Measurements from ENCODE around the gene JUP.

The JUP gene

GRCh38 chr17:41762841-41763240 is 23.7 kb downstream of the JUP start:
- no peak overlapping the region for H3K4me2 ChIP-seq (ENCODE audit: low read length)
- H3K23ac ChIP-seq (ENCODE audit: low read length), result no peak overlapping the region
- H3K27ac ChIP-seq (ENCODE audit: low read depth, low read length), result no peak overlapping the region
- H3K36me3 ChIP-seq (ENCODE audit: control insufficient read depth, insufficient read depth, low read length), result peaks cover 20% of the 10 kb centered on the region
- no peak overlapping the region for H2BK5ac ChIP-seq (ENCODE audit: low read length)
- no peaks in the 10 kb centered on the region for H3K79me1 ChIP-seq (ENCODE audit: low read length)
- no peak overlapping the region for H2AK5ac ChIP-seq (ENCODE audit: low read length)
- H2BK15ac ChIP-seq (replicated peaks; ENCODE audit: low read depth), result no peak overlapping the region
- H4K8ac ChIP-seq (ENCODE audit: low read depth, low read length), result no peak overlapping the region
- DNase-seq, result no peak
- H3K27me3 ChIP-seq (ENCODE audit: insufficient read depth, low read length, poor library complexity), result no peaks in the 10 kb centered on the region
- H3K79me2 ChIP-seq (ENCODE audit: control insufficient read depth, insufficient read depth, low read length), result no peaks in the 10 kb centered on the region
- no peak overlapping the region for H2BK120ac ChIP-seq (ENCODE audit: low read depth, low read length)
- H3K4me3 ChIP-seq (ENCODE audit: low read length), result no peak overlapping the region
- H3K4ac ChIP-seq (ENCODE audit: low read depth, low read length), result no peak overlapping the region
- no peak overlapping the region for H3K9ac ChIP-seq (ENCODE audit: low read length)
- no CpG with 5 or more reads among the region's 16 CpGs for WGBS (ENCODE audit: extremely low coverage, insufficient coverage, low lambda C conversion rate)
- H3K56ac ChIP-seq (ENCODE audit: low read length), result no peak overlapping the region
- no peak overlapping the region for H4K5ac ChIP-seq (ENCODE audit: low read length)
- no peak overlapping the region for H3K18ac ChIP-seq (ENCODE audit: low read length)
- H3K4me1 ChIP-seq (ENCODE audit: control insufficient read depth, low read depth, low read length), result no peaks in the 10 kb centered on the region

- H2BK120ac ChIP-seq (ENCODE audit: low read depth, low read length), result no peak overlapping the region
- H2BK15ac ChIP-seq (replicated peaks; ENCODE audit: low read depth), result no peak overlapping the region
- H3K79me1 ChIP-seq (ENCODE audit: low read length), result no peaks in the 10 kb centered on the region
- peaks cover 21% of the 10 kb centered on the region for H3K36me3 ChIP-seq (ENCODE audit: control insufficient read depth, insufficient read depth, low read length)
- no peak overlapping the region for H3K18ac ChIP-seq (ENCODE audit: low read length)
- H3K4ac ChIP-seq (ENCODE audit: low read depth, low read length), result no peak overlapping the region
- H3K4me1 ChIP-seq (ENCODE audit: control insufficient read depth, low read depth, low read length), result no peaks in the 10 kb centered on the region
- no peak for DNase-seq
- H4K8ac ChIP-seq (ENCODE audit: low read depth, low read length), result no peak overlapping the region
- no peak overlapping the region for H3K27ac ChIP-seq (ENCODE audit: low read depth, low read length)
- no CpG with 5 or more reads among the region's 6 CpGs for WGBS (ENCODE audit: extremely low coverage, insufficient coverage, low lambda C conversion rate)
- no peak overlapping the region for H3K4me2 ChIP-seq (ENCODE audit: low read length)
- no peaks in the 10 kb centered on the region for H3K27me3 ChIP-seq (ENCODE audit: insufficient read depth, low read length, poor library complexity)
- no peak overlapping the region for H3K23ac ChIP-seq (ENCODE audit: low read length)
- no peak overlapping the region for H3K9ac ChIP-seq (ENCODE audit: low read length)
- no peaks in the 10 kb centered on the region for H3K79me2 ChIP-seq (ENCODE audit: control insufficient read depth, insufficient read depth, low read length)
- H2BK5ac ChIP-seq (ENCODE audit: low read length), result no peak overlapping the region
- no peak overlapping the region for H3K56ac ChIP-seq (ENCODE audit: low read length)
- H3K4me3 ChIP-seq (ENCODE audit: low read length), result no peak overlapping the region
- H2AK5ac ChIP-seq (ENCODE audit: low read length), result no peak overlapping the region
- H4K5ac ChIP-seq (ENCODE audit: low read length), result no peak overlapping the region
These were observed 24.1 kb downstream of the JUP start for GRCh38 chr17:41762391-41762790.

GRCh38 chr17:41760878-41761277 is 25.6 kb downstream of the JUP start:
- Histone ChIP-seq H3K79me1 (ENCODE audit: low read length) (no peaks in the 10 kb centered on the region), H3K4me2 (ENCODE audit: low read length) (no peak overlapping the region), H3K27ac (ENCODE audit: low read depth, low read length) (no peak overlapping the region), H3K18ac (ENCODE audit: low read length) (no peak overlapping the region), H2AK5ac (ENCODE audit: low read length) (no peak overlapping the region), H2BK120ac (ENCODE audit: low read depth, low read length) (no peak overlapping the region), H3K9ac (ENCODE audit: low read length) (no peak overlapping the region), H3K56ac (ENCODE audit: low read length) (no peak overlapping the region), H3K23ac (ENCODE audit: low read length) (no peak overlapping the region), H3K4me1 (ENCODE audit: control insufficient read depth, low read depth, low read length) (no peaks in the 10 kb centered on the region), H4K8ac (ENCODE audit: low read depth, low read length) (no peak overlapping the region), H3K27me3 (ENCODE audit: insufficient read depth, low read length, poor library complexity) (no peaks in the 10 kb centered on the region), H3K4me3 (ENCODE audit: low read length) (no peak overlapping the region), H3K4ac (ENCODE audit: low read depth, low read length) (no peak overlapping the region), H2BK5ac (ENCODE audit: low read length) (no peak overlapping the region), H4K5ac (ENCODE audit: low read length) (no peak overlapping the region), H3K79me2 (ENCODE audit: control insufficient read depth, insufficient read depth, low read length) (no peaks in the 10 kb centered on the region), H3K36me3 (ENCODE audit: control insufficient read depth, insufficient read depth, low read length) (peaks cover 20% of the 10 kb centered on the region), H2BK15ac (replicated peaks; ENCODE audit: low read depth) (no peak overlapping the region)
- no CpG with 5 or more reads among the region's 6 CpGs for WGBS (ENCODE audit: extremely low coverage, insufficient coverage, low lambda C conversion rate)
- DNase-seq, result no peak

- H3K4ac ChIP-seq (ENCODE audit: low read depth, low read length), result no peak overlapping the region
- H4K5ac ChIP-seq (ENCODE audit: low read length), result no peak overlapping the region
- H3K4me3 ChIP-seq (ENCODE audit: low read length), result no peak overlapping the region
- peaks cover 13% of the 10 kb centered on the region for H3K36me3 ChIP-seq (ENCODE audit: control insufficient read depth, insufficient read depth, low read length)
- no peak for DNase-seq
- no peak overlapping the region for H3K9ac ChIP-seq (ENCODE audit: low read length)
- H2BK120ac ChIP-seq (ENCODE audit: low read depth, low read length), result no peak overlapping the region
- H3K79me1 ChIP-seq (ENCODE audit: low read length), result no peaks in the 10 kb centered on the region
- H3K23ac ChIP-seq (ENCODE audit: low read length), result no peak overlapping the region
- H2BK5ac ChIP-seq (ENCODE audit: low read length), result no peak overlapping the region
- H2BK15ac ChIP-seq (replicated peaks; ENCODE audit: low read depth), result no peak overlapping the region
- no CpG with 5 or more reads among the region's 9 CpGs for WGBS (ENCODE audit: extremely low coverage, insufficient coverage, low lambda C conversion rate)
- H4K8ac ChIP-seq (ENCODE audit: low read depth, low read length), result no peak overlapping the region
- H3K27ac ChIP-seq (ENCODE audit: low read depth, low read length), result no peak overlapping the region
- no peak overlapping the region for H3K18ac ChIP-seq (ENCODE audit: low read length)
- no peak overlapping the region for H2AK5ac ChIP-seq (ENCODE audit: low read length)
- H3K79me2 ChIP-seq (ENCODE audit: control insufficient read depth, insufficient read depth, low read length), result no peaks in the 10 kb centered on the region
- no peaks in the 10 kb centered on the region for H3K27me3 ChIP-seq (ENCODE audit: insufficient read depth, low read length, poor library complexity)
- H3K56ac ChIP-seq (ENCODE audit: low read length), result no peak overlapping the region
- H3K4me1 ChIP-seq (ENCODE audit: control insufficient read depth, low read depth, low read length), result no peaks in the 10 kb centered on the region
- H3K4me2 ChIP-seq (ENCODE audit: low read length), result no peak overlapping the region
These were observed 27.9 kb downstream of the JUP start for GRCh38 chr17:41758601-41759000.

GRCh38 chr17:41754066-41754465 is 32.4 kb downstream of the JUP start:
- H3K9ac ChIP-seq (ENCODE audit: low read length), result no peak overlapping the region
- peaks cover 6% of the 10 kb centered on the region for H3K36me3 ChIP-seq (ENCODE audit: control insufficient read depth, insufficient read depth, low read length)
- no peak overlapping the region for H3K23ac ChIP-seq (ENCODE audit: low read length)
- H2BK5ac ChIP-seq (ENCODE audit: low read length), result no peak overlapping the region
- H3K56ac ChIP-seq (ENCODE audit: low read length), result no peak overlapping the region
- no peak overlapping the region for H3K27ac ChIP-seq (ENCODE audit: low read depth, low read length)
- no peak overlapping the region for H3K18ac ChIP-seq (ENCODE audit: low read length)
- no peak overlapping the region for H2AK5ac ChIP-seq (ENCODE audit: low read length)
- H2BK120ac ChIP-seq (ENCODE audit: low read depth, low read length), result no peak overlapping the region
- no peak for DNase-seq
- H3K27me3 ChIP-seq (ENCODE audit: insufficient read depth, low read length, poor library complexity), result no peaks in the 10 kb centered on the region
- H4K8ac ChIP-seq (ENCODE audit: low read depth, low read length), result no peak overlapping the region
- H3K4me2 ChIP-seq (ENCODE audit: low read length), result no peak overlapping the region
- no peaks in the 10 kb centered on the region for H3K79me1 ChIP-seq (ENCODE audit: low read length)
- H3K79me2 ChIP-seq (ENCODE audit: control insufficient read depth, insufficient read depth, low read length), result no peaks in the 10 kb centered on the region
- H3K4me1 ChIP-seq (ENCODE audit: control insufficient read depth, low read depth, low read length), result no peaks in the 10 kb centered on the region
- H4K5ac ChIP-seq (ENCODE audit: low read length), result no peak overlapping the region
- H2BK15ac ChIP-seq (replicated peaks; ENCODE audit: low read depth), result no peak overlapping the region
- H3K4ac ChIP-seq (ENCODE audit: low read depth, low read length), result no peak overlapping the region
- WGBS (ENCODE audit: extremely low coverage, insufficient coverage, low lambda C conversion rate), result no CpG with 5 or more reads among the region's 12 CpGs
- H3K4me3 ChIP-seq (ENCODE audit: low read length), result no peak overlapping the region

DNA sequence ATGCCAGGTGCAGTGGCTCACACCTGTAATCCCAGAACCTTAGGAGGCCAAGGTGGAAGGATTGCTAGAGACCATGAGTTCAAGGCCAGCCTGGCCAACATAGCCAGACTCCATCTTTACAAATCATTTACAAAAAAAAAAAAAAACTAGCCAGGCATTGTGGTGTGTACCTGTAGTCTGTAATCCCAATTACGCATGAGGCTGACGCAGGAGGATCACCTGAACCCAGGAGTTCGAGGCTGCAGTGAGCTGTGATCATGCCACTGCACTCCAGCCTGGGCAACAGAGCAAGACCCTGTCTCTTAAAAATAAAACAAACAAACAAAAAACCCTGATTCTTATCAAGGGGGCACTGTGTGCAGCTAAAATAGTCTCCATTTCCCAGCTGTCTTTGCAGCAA is 35.2 kb downstream of the JUP start:
- H3K27me3 ChIP-seq (ENCODE audit: insufficient read depth, low read length, poor library complexity), result no peaks in the 10 kb centered on the region
- H2BK120ac ChIP-seq (ENCODE audit: low read depth, low read length), result no peak overlapping the region
- no peak overlapping the region for H2BK15ac ChIP-seq (replicated peaks; ENCODE audit: low read depth)
- no peak overlapping the region for H2AK5ac ChIP-seq (ENCODE audit: low read length)
- H3K79me2 ChIP-seq (ENCODE audit: control insufficient read depth, insufficient read depth, low read length), result no peaks in the 10 kb centered on the region
- H3K18ac ChIP-seq (ENCODE audit: low read length), result no peak overlapping the region
- no peak overlapping the region for H3K23ac ChIP-seq (ENCODE audit: low read length)
- H3K27ac ChIP-seq (ENCODE audit: low read depth, low read length), result no peak overlapping the region
- no CpG with 5 or more reads among the region's 3 CpGs for WGBS (ENCODE audit: extremely low coverage, insufficient coverage, low lambda C conversion rate)
- H4K5ac ChIP-seq (ENCODE audit: low read length), result no peak overlapping the region
- no peak overlapping the region for H3K4me3 ChIP-seq (ENCODE audit: low read length)
- H3K56ac ChIP-seq (ENCODE audit: low read length), result no peak overlapping the region
- no peak overlapping the region for H2BK5ac ChIP-seq (ENCODE audit: low read length)
- H3K79me1 ChIP-seq (ENCODE audit: low read length), result no peaks in the 10 kb centered on the region
- DNase-seq, result no peak
- no peaks in the 10 kb centered on the region for H3K36me3 ChIP-seq (ENCODE audit: control insufficient read depth, insufficient read depth, low read length)
- no peak overlapping the region for H3K4me2 ChIP-seq (ENCODE audit: low read length)
- no peaks in the 10 kb centered on the region for H3K4me1 ChIP-seq (ENCODE audit: control insufficient read depth, low read depth, low read length)
- no peak overlapping the region for H3K9ac ChIP-seq (ENCODE audit: low read length)
- no peak overlapping the region for H4K8ac ChIP-seq (ENCODE audit: low read depth, low read length)
- H3K4ac ChIP-seq (ENCODE audit: low read depth, low read length), result no peak overlapping the region

Measured in mesendoderm (in vitro differentiated cells).